HG03571 (cell line): ENCODE measurements around the gene NBAS.

ENCODE experiments used
- ATAC-seq: cut with Tn5 transposase; IDR thresholded peaks from one replicate; pipeline ENCODE4 v1.9.1; 2021; ENCODE audit not compliant: unreplicated experiment

NBAS gene

GRCh38 chr2:15152382-15152781 lies 408.8 kb downstream of the NBAS start:
- no peak for ATAC-seq

GRCh38 chr2:15149063-15149462 lies 412.1 kb downstream of the NBAS start:
- ATAC-seq: no peak

- ATAC-seq: no peak
Observed at GRCh38 chr2:15147591-15147990, 413.5 kb downstream of the NBAS start.

DNA sequence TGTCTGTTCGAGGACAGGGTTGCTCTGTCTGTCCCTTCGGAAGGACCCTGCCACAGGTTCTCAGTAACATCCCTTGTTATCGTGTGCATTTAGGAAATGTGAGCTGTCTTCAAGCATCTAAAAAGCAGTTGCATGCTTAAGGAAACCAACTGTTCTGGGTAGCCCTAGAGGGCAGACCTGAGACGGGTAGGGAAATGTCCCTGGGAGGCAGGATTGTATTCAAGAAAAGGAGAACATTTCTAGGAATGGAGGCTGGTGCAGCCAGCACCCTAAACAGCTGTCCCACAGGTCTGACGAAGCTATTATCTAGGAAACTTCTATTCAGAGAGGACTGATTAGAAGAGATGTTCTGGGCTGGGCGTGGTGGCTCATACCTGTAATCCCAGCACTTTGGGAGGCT lies 414.2 kb downstream of the NBAS start:
- no peak for ATAC-seq

- no peak for ATAC-seq
Observed at GRCh38 chr2:15145919-15146318, 415.2 kb downstream of the NBAS start.

DNA sequence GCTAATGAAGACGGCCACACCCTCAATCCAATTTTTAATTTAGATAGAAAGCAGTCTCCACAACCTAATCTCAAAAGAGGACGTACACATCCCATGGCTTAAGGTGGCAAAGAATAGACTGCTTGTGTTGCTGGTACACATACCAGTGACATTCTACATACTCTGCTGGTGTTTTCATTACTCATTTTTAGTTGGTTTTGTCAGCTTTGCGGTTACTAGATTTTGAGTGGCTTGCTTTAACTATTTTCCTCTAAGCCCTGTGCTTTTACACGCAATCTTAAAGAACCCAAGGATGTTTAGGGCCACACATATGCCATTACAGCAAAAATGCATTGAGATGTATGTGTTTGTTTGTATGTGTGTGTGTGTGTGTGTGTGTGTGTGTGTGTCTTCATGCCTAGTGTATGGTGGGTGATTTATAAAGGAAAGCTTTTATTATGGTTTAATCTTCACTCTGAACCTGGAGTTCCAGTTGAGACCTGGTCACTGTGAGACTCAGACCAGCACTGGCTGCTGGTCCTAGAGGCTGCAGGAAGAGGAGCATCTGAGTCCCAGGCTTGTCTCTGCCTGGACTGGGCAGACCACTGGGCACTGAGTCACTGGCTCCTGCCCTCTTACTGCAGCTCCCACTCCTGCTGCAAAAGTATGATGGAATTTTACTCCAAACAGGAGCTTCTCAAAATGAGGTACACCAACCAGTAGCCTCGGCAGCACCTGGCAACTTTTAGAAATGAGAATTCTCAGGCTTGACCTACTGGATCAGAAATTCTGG lies 415.9 kb downstream of the NBAS start:
- ATAC-seq: no peak

DNA sequence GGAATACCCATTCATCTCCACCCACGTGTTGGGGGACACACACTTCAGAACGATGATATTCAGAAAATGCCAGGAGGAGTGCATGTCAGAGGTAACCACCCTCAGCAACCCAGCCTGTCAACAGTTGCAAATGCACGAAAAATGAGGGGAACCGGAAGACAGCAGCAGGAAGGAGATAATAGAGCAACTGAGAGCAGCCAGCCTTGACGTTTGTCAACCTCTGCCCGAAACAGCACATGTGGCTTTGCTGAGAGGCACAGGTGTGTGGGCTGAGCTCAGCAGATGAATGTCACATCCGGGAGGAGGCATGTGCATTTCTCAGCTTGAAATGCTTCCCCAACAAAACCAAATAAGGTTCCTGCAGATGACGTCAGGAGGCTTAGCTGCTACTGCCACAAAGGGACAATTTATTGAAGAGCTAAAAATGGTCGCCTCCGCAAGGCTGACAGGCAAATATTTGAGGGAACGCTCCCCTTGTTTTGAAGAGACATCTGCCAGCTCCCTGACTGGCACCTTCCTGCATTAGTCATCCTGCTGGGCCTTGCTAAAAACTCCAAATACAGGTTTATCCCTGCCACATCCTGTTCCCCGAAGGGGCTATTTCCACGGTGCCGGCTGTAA lies 419.0 kb downstream of the NBAS start:
- peak; percentile 100 for ATAC-seq

DNA sequence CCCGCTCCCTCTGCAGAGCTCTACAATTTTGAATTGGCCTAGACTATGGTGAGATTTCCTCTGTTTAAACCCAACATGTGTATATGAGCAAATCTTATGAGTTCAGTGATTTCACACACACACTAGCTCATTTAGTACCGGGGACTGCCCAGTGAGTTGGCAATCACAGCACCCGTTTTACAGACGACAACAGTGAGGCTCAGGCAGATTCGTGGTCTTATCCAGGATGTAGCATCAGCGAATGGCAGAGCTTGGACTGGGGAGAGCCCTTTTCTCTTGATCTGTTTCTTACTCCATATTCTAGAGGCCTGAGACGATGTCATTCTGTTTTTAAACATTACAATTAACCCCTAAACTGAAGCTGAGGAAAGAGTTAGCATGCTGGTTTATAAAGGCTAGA lies 419.9 kb downstream of the NBAS start:
- ATAC-seq: no peak

DNA sequence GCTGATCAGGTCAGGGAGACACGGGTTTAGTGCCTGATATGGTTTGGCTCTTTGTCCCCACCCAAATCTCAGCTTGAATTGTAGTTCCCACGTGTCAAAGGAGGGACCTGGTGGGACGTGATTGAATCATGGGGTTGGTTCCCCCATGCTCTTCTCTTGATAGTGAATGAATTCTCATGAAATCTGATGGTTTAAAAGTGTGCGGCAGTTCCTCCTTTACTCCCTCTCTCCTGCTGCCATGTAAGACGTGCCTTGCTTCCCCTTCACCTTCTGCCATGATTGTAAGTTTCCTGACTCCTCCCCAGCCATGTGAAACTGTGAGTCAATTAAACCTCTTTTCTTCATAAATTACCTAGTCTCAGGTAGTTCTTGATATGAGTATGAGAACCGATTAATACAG lies 424.5 kb downstream of the NBAS start:
- no peak for ATAC-seq

DNA sequence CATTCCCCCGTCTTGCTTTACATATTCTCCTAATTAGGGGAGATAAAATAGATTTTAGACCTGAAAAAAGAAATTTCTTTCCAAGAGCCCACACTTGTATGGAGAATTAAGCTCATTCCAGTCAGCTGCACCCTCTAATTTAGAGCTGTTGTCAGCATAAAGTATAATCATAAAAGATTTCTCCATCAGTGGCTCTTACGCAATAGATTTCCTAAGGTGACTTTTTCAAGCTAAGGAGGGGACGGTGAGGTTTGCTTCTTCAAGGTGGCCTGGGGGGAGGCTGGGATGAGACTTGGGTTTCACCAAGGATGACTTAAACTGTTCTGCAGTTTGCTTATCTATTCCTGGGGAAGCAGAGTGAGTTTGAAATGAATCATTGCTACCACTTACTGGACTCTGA lies 426.2 kb downstream of the NBAS start:
- no peak for ATAC-seq

DNA sequence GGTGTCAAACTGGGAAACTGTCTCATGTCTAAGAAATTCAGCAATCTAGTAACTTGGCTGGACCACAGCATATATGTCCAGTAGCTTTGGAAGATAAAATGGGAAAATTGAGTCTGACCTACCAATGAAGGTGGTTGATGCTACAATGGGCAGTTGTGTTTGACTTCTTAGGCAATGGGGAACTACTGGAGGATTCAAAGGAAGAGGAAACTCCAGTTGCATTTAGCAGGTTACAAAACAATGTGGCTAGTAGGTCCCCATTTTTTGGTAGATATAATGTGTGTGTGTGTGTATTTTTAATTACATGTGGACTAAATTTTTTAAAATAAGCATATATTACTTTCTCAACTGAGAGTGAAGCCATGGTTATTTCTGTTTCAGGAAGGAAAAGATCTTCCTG lies 427.7 kb downstream of the NBAS start:
- no peak for ATAC-seq

DNA sequence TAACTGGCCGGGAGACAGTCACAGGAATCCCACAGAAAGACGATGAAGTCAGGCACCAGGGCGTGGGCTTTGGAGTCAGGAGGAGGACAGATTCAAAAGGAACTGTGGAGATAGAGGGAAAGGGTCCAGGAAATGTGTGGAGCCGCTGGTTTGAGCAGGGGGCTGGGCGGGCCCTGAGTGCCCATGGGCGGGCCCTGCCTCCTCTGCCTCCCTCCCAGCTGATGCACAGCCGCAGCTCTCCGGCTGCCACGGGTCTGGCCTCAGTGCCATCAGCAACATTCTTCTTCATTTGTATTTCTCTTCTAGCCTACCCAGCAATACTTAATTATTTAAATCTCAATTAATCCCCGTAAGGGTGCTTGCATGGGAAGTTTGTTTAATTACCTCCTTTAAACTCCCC lies 432.3 kb downstream of the NBAS start:
- ATAC-seq: no peak

DNA sequence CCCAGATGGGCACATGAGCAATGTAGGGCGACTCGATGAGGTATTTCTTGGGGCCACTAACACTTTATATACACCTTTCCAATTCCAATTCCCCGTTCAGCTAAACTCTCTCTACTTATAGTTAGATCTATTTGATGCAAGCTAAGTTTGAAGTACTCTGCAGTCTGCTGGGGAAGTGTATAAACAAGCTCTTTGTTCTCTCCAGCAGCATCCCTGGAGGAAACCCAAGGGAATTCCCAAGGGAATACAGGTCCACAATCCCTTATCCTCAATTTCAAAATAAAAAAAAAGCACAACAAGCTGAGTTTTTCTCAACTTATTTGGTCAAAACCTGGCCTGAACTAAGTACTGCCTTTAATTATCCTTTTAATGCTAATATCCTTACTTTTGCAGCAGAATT lies 433.3 kb downstream of the NBAS start:
- no peak for ATAC-seq

DNA sequence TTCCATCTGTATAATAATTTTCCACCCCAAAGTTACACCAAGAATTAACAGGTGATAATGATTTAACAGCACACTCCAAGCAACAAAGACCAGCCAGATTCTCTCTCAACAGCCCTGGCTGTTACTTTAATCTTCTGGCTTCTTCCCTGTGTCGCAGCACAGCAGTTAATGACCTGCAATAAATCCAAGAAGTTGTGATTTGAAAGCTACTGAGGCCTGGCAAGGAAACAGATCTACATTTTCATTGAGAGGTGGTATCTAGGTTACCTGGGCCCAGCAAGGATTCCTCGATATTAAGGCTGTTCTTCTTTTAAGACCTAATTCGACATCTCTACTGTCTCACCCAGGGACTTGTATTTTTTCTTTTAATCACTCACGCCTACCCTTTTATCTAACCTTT lies 433.8 kb downstream of the NBAS start:
- ATAC-seq: no peak

- no peak for ATAC-seq
Observed at GRCh38 chr2:15126373-15126772, 434.8 kb downstream of the NBAS start.

- no peak for ATAC-seq
Observed at GRCh38 chr2:15122915-15123314, 438.2 kb downstream of the NBAS start.

- ATAC-seq: no peak
Observed at GRCh38 chr2:15120631-15121030, 440.5 kb downstream of the NBAS start.

DNA sequence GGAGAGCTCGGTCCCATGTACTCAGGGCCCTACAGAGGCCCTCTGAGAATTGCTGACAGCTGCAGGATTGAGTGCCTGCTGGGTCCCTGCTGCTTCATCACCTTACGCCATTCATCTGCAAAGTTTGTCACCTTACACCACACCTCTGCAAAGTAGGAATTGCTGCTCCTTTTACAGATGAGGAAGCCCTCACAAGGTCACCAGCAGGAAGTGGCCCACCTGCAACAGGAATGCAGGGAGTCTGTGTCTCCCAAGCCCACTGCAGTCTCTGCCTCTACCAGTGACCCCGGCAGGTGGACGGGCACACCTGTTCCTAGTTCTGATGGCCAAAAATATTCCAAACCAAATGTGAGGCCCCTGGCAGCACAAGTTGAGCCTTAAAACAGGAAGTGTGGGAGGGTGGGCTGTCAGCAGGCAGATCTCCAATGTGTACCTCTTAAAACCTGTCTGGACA lies 441.4 kb downstream of the NBAS start:
- no peak for ATAC-seq

- ATAC-seq: no peak
Observed at GRCh38 chr2:15117409-15118050, 443.6 kb downstream of the NBAS start.
